Vagina (tissue), 2 donors: ENCODE data around the gene GSTM2.

Experiments used
- POLR2A ChIP-seq, 2 donors: fragments of 450-650 bp; IDR thresholded peaks; one replicate each; pipeline ENCODE4 v1.6.1; 2017; ENCODE audit warnings: antibody characterized with exemption in 2 of 2, mild to moderate bottlenecking in 2 of 2, moderate library complexity in 2 of 2
- POLR2AphosphoS5 ChIP-seq, 2 donors: sonication (generic); formaldehyde crosslinking; IDR thresholded peaks; one replicate each; pipeline ENCODE4 v1.9.0; 2017; ENCODE audit warnings: antibody characterized with exemption in 2 of 2, mild to moderate bottlenecking in 2 of 2, low read depth in 1 of 2; ENCODE audit not compliant: insufficient read depth in 1 of 2
- TF ChIP-seq, protein P1 (sequence below), 3 experiments: fragments of 450-650 bp in 2 of 3; fragments of 200-600 bp in 1 of 3; sonication (generic) in 1 of 3; IDR thresholded peaks; one replicate each; pipeline ENCODE4 v1.5.1; 2017 to 2019; ENCODE audit warnings: antibody characterized with exemption in 3 of 3, mild to moderate bottlenecking in 2 of 3, moderate library complexity in 2 of 3

DNA sequence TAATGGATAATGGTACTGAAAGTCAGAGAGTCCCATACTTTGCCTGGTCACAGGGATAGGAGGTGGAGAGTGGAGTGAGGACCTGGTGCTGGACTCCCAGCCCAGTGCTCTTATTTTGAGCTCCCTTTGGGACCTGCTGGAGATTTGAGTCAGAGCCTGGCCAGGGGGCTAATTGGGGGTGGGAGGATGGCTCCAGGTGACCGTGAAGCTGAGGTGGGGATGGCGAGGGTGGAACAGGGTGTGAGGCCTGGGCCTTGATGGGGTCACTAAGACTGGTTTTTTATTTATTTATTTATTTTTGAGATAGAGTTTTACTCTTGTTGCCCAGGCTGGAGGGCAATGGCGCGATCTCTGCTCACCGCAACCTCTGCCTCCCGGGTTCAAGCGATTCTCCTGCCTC is 30.4 kb upstream of the GSTM2 start:
- TF ChIP-seq, protein P1, sequence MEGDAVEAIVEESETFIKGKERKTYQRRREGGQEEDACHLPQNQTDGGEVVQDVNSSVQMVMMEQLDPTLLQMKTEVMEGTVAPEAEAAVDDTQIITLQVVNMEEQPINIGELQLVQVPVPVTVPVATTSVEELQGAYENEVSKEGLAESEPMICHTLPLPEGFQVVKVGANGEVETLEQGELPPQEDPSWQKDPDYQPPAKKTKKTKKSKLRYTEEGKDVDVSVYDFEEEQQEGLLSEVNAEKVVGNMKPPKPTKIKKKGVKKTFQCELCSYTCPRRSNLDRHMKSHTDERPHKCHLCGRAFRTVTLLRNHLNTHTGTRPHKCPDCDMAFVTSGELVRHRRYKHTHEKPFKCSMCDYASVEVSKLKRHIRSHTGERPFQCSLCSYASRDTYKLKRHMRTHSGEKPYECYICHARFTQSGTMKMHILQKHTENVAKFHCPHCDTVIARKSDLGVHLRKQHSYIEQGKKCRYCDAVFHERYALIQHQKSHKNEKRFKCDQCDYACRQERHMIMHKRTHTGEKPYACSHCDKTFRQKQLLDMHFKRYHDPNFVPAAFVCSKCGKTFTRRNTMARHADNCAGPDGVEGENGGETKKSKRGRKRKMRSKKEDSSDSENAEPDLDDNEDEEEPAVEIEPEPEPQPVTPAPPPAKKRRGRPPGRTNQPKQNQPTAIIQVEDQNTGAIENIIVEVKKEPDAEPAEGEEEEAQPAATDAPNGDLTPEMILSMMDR (IDR thresholded peaks at IDR 0.05): no peak
- no peak for TF ChIP-seq POLR2A (IDR thresholded peaks at IDR 0.05)
- TF ChIP-seq POLR2AphosphoS5 (IDR thresholded peaks at IDR 0.05; ENCODE audit: insufficient read depth in 1 of 2, low read depth in 1 of 2): no peak
